ENCODE data around the gene ZDHHC14. TPM values are rescaled to one million over a fixed set of nuclear protein-coding genes. Genes with fewer than 3 reads are reported as not detected.

ZDHHC14 gene
- total and polyA plus RNA-seq, 7 donors, result 2.5 to 14.6 (median 4.3) TPM

- WGBS, 3 donors, result 66 to 71% (median 69%) methylated on average over 21 of the region's 21 CpGs
- Histone ChIP-seq H3K36me3 (ENCODE audit: insufficient read depth in 1 of 2, low read depth in 1 of 2) (no peaks in the 10 kb centered on the region), H3K27ac (peak overlapping the region; percentile 23), H3K4me3 (no peak overlapping the region), H3K4me1 (peaks cover 23% of the 10 kb centered on the region), H3K9me3 (no peaks in the 10 kb centered on the region), H3K27me3 (ENCODE audit: insufficient read depth in 3 of 3, low read length in 2 of 3) (no peaks in the 10 kb centered on the region)
- no peak for DNase-seq
- no peak for TF ChIP-seq CTCF (IDR thresholded peaks at IDR 0.05)
- intact Hi-C loops (cut with DNase I), result no loop called here
- ATAC-seq, result peak in 3 of 4 donors; percentile 53 to 60 (median 57)
Observed at GRCh38 chr6:157556671-157557430, 175.9 kb downstream of the ZDHHC14 start.

- Histone ChIP-seq H3K36me3 (ENCODE audit: insufficient read depth in 1 of 2, low read depth in 1 of 2) (no peaks in the 10 kb centered on the region), H3K4me3 (no peak overlapping the region), H3K27ac (no peak overlapping the region), H3K27me3 (ENCODE audit: insufficient read depth in 3 of 3, low read length in 2 of 3) (no peaks in the 10 kb centered on the region), H3K9me3 (no peaks in the 10 kb centered on the region), H3K4me1 (peaks cover 23% of the 10 kb centered on the region)
- DNase-seq (no peak), ATAC-seq (no peak)
- intact Hi-C loops (cut with DNase I), result no loop called here
- no peak for TF ChIP-seq CTCF (IDR thresholded peaks at IDR 0.05)
- 87 to 91% (median 87%) methylated on average over 6 of the region's 6 CpGs for WGBS, 3 donors
Observed at GRCh38 chr6:157557559-157557958, 176.6 kb downstream of the ZDHHC14 start.

- 80 to 94% (median 86%) methylated on average over 3 of the region's 3 CpGs for WGBS, 3 donors
- TF ChIP-seq CTCF (IDR thresholded peaks at IDR 0.05), result no peak
- Histone ChIP-seq H3K4me3 (no peak overlapping the region), H3K4me1 (peaks cover 23% of the 10 kb centered on the region), H3K36me3 (ENCODE audit: insufficient read depth in 1 of 2, low read depth in 1 of 2) (no peaks in the 10 kb centered on the region), H3K27me3 (ENCODE audit: insufficient read depth in 3 of 3, low read length in 2 of 3) (no peaks in the 10 kb centered on the region), H3K9me3 (no peaks in the 10 kb centered on the region), H3K27ac (no peak overlapping the region)
- ATAC-seq, result no peak
- intact Hi-C loops (cut with DNase I), result no loop called here
- DNase-seq, result no peak
Observed at GRCh38 chr6:157558049-157558448, 177.1 kb downstream of the ZDHHC14 start.

GRCh38 chr6:157558487-157559200 lies 177.7 kb downstream of the ZDHHC14 start:
- 49 to 52% (median 49%) methylated on average over 2 of the region's 2 CpGs for WGBS, 3 donors
- H3K9me3 ChIP-seq, result no peaks in the 10 kb centered on the region
- H3K27me3 ChIP-seq (ENCODE audit: insufficient read depth in 3 of 3, low read length in 2 of 3), result no peaks in the 10 kb centered on the region
- H3K4me3 ChIP-seq, result peak overlapping the region; percentile 19
- intact Hi-C loops (cut with DNase I), result no loop called here
- peaks cover 23% of the 10 kb centered on the region for H3K4me1 ChIP-seq
- DNase-seq (no peak), ATAC-seq (no peak)
- no peaks in the 10 kb centered on the region for H3K36me3 ChIP-seq (ENCODE audit: insufficient read depth in 1 of 2, low read depth in 1 of 2)
- no peak for TF ChIP-seq CTCF (IDR thresholded peaks at IDR 0.05)
- peak overlapping the region; percentile 73 for H3K27ac ChIP-seq
